ENCODE data around the gene THAP4.

THAP4 gene

GRCh38 chr2:241645915-241646645 is 9.1 kb upstream of the THAP4 start:
- Histone ChIP-seq H3K4me1 (ENCODE audit: control insufficient read depth, low read depth, low read length) (peaks cover 2% of the 10 kb centered on the region), H3K4me3 (ENCODE audit: low read length) (no peak overlapping the region), H3K9ac (ENCODE audit: low read length) (no peak overlapping the region), H3K27me3 (ENCODE audit: control insufficient read depth, insufficient read depth, low read length) (no peaks in the 10 kb centered on the region), H3K9me3 (ENCODE audit: control insufficient read depth, low read depth, low read length) (no peaks in the 10 kb centered on the region), H3K36me3 (ENCODE audit: control insufficient read depth, low read depth, low read length) (peaks cover under 1% of the 10 kb centered on the region), H3K27ac (ENCODE audit: low read length) (no peak overlapping the region)

DNA sequence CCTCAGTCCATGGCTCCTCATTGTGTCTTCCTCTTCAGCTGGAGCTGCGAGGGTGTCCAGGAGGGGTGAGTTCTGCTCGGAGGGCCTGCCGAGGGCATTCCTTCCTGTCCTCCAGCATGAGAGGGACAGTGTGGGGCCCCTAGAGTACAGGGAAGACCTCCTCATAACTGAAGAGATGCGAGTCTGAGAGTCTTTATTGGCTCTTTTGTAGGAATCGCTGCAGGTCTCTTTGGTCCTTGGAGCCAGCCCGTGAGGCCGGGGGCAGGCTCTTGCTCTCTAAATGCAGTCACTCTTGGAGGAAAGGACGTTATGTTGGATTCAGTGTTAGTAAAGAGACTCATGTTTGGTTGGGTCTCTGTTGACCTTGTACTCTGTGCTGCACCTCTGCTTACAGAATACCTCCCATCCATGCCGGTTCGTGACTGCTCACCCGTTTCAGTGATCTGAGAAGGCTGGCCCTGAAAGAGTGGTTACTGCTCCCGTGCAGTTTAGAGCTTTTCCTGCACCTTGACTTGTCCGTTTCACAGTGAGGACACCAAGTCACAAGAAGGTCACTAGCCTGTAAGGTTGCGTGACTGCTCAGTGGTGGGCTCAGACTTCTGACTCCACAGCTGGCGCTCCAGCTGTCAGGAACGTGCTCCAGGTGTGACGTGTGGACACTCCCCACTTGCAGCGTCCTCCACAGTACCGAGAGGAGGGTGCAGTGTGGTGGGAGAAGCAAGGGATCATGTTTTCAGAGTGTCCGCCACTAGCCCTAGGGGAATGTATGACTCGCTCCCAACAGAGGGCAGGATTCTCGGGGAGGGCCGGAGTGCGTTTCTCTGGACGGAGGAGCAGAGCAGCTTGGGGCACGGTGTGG is 8.3 kb upstream of the THAP4 start:
- Histone ChIP-seq H3K9me3 (ENCODE audit: control insufficient read depth, low read depth, low read length) (no peaks in the 10 kb centered on the region), H3K4me1 (ENCODE audit: control insufficient read depth, low read depth, low read length) (peaks cover 2% of the 10 kb centered on the region), H3K27me3 (ENCODE audit: control insufficient read depth, insufficient read depth, low read length) (no peaks in the 10 kb centered on the region), H3K9ac (ENCODE audit: low read length) (no peak overlapping the region), H3K4me3 (ENCODE audit: low read length) (no peak overlapping the region), H3K36me3 (ENCODE audit: control insufficient read depth, low read depth, low read length) (no peaks in the 10 kb centered on the region), H3K27ac (ENCODE audit: low read length) (no peak overlapping the region)

- H3K4me3 ChIP-seq (ENCODE audit: low read length) = no peak overlapping the region
- H3K9me3 ChIP-seq (ENCODE audit: control insufficient read depth, low read depth, low read length) = no peaks in the 10 kb centered on the region
- no peaks in the 10 kb centered on the region for H3K27me3 ChIP-seq (ENCODE audit: control insufficient read depth, insufficient read depth, low read length)
- no peak overlapping the region for H3K9ac ChIP-seq (ENCODE audit: low read length)
- no peak overlapping the region for H3K27ac ChIP-seq (ENCODE audit: low read length)
- H3K4me1 ChIP-seq (ENCODE audit: control insufficient read depth, low read depth, low read length) = peaks cover 6% of the 10 kb centered on the region
- H3K36me3 ChIP-seq (ENCODE audit: control insufficient read depth, low read depth, low read length) = peaks cover 4% of the 10 kb centered on the region
These were observed 4.7 kb upstream of the THAP4 start for GRCh38 chr2:241641631-241642030.

- Histone ChIP-seq H3K27me3 (ENCODE audit: control insufficient read depth, insufficient read depth, low read length) (no peaks in the 10 kb centered on the region), H3K4me1 (ENCODE audit: control insufficient read depth, low read depth, low read length) (peaks cover 8% of the 10 kb centered on the region), H3K9ac (ENCODE audit: low read length) (no peak overlapping the region), H3K36me3 (ENCODE audit: control insufficient read depth, low read depth, low read length) (peaks cover 4% of the 10 kb centered on the region), H3K9me3 (ENCODE audit: control insufficient read depth, low read depth, low read length) (no peaks in the 10 kb centered on the region), H3K4me3 (ENCODE audit: low read length) (no peak overlapping the region), H3K27ac (ENCODE audit: low read length) (no peak overlapping the region)
These were observed 3.3 kb upstream of the THAP4 start for GRCh38 chr2:241640165-241640795.

GRCh38 chr2:241639385-241639784 is 2.4 kb upstream of the THAP4 start:
- no peak overlapping the region for H3K9ac ChIP-seq (ENCODE audit: low read length)
- no peaks in the 10 kb centered on the region for H3K27me3 ChIP-seq (ENCODE audit: control insufficient read depth, insufficient read depth, low read length)
- no peak overlapping the region for H3K4me3 ChIP-seq (ENCODE audit: low read length)
- H3K4me1 ChIP-seq (ENCODE audit: control insufficient read depth, low read depth, low read length) = peaks cover 8% of the 10 kb centered on the region
- H3K36me3 ChIP-seq (ENCODE audit: control insufficient read depth, low read depth, low read length) = peaks cover 4% of the 10 kb centered on the region
- no peak overlapping the region for H3K27ac ChIP-seq (ENCODE audit: low read length)
- H3K9me3 ChIP-seq (ENCODE audit: control insufficient read depth, low read depth, low read length) = no peaks in the 10 kb centered on the region

DNA sequence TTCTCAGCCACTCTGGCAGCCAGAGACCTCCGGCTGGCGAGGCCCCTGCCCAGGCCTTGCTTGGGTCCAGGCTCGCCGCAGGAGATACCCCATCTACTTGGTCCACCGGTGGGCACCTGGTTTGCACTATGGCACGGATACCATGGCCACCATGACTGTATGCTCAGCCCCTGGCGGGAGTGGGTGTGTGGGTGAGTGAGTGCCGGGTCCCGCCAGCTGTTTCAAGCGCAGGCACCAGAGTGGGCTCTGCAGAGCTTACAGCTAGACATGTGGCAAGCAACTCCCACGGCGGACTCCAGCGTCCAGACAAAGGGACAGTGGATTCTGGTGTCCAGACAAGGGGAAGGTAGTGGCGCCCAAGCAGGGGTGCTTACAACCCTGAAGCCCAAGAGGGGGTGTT is 2.0 kb upstream of the THAP4 start:
- no peak overlapping the region for H3K9ac ChIP-seq (ENCODE audit: low read length)
- no peaks in the 10 kb centered on the region for H3K27me3 ChIP-seq (ENCODE audit: control insufficient read depth, insufficient read depth, low read length)
- no peak overlapping the region for H3K27ac ChIP-seq (ENCODE audit: low read length)
- H3K4me3 ChIP-seq (ENCODE audit: low read length) = peak overlapping the region; percentile 96
- H3K4me1 ChIP-seq (ENCODE audit: control insufficient read depth, low read depth, low read length) = peaks cover 8% of the 10 kb centered on the region
- peaks cover 4% of the 10 kb centered on the region for H3K36me3 ChIP-seq (ENCODE audit: control insufficient read depth, low read depth, low read length)
- H3K9me3 ChIP-seq (ENCODE audit: control insufficient read depth, low read depth, low read length) = no peaks in the 10 kb centered on the region

GRCh38 chr2:241637795-241638660 is 1.1 kb upstream of the THAP4 start:
- H3K27ac ChIP-seq (ENCODE audit: low read length) = no peak overlapping the region
- H3K9me3 ChIP-seq (ENCODE audit: control insufficient read depth, low read depth, low read length) = no peaks in the 10 kb centered on the region
- peaks cover 11% of the 10 kb centered on the region for H3K36me3 ChIP-seq (ENCODE audit: control insufficient read depth, low read depth, low read length)
- peak overlapping the region; percentile 85 for H3K9ac ChIP-seq (ENCODE audit: low read length)
- H3K4me3 ChIP-seq (ENCODE audit: low read length) = peak overlapping the region; percentile 96
- H3K4me1 ChIP-seq (ENCODE audit: control insufficient read depth, low read depth, low read length) = peaks cover 8% of the 10 kb centered on the region
- no peaks in the 10 kb centered on the region for H3K27me3 ChIP-seq (ENCODE audit: control insufficient read depth, insufficient read depth, low read length)

GRCh38 chr2:241636182-241637017 is 558 bp downstream of the THAP4 start:
- H3K27me3 ChIP-seq (ENCODE audit: control insufficient read depth, insufficient read depth, low read length) = no peaks in the 10 kb centered on the region
- no peak overlapping the region for H3K27ac ChIP-seq (ENCODE audit: low read length)
- H3K4me3 ChIP-seq (ENCODE audit: low read length) = peak overlapping the region; percentile 65
- peaks cover 28% of the 10 kb centered on the region for H3K36me3 ChIP-seq (ENCODE audit: control insufficient read depth, low read depth, low read length)
- peaks cover 6% of the 10 kb centered on the region for H3K4me1 ChIP-seq (ENCODE audit: control insufficient read depth, low read depth, low read length)
- peak overlapping the region; percentile 50 for H3K9ac ChIP-seq (ENCODE audit: low read length)
- no peaks in the 10 kb centered on the region for H3K9me3 ChIP-seq (ENCODE audit: control insufficient read depth, low read depth, low read length)

- Histone ChIP-seq H3K27ac (ENCODE audit: low read length) (no peak overlapping the region), H3K36me3 (ENCODE audit: control insufficient read depth, low read depth, low read length) (peaks cover 33% of the 10 kb centered on the region)
These were observed 1.2 kb downstream of the THAP4 start for GRCh38 chr2:241635756-241636155.

DNA sequence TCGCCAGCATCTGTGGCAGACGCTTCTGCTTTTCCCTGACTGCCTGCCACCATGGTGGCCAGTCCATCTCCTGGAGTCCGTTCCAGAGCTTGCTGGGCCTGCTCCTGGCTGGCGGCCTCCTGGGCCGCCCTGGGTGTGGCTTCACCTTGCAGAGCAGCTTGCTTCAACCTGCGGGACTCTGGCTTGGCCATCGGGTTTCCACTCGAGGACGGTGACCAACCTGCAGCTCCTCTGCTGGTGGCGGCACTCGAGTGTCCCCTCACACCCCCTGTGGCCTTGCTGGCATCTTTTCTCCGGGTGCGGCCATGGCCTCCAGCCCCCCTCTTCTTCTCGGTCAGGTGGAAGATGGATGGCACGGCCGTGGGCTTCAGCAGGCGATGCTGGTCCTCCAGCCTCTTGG is 3.4 kb downstream of the THAP4 start:
- Histone ChIP-seq H3K27ac (ENCODE audit: low read length) (no peak overlapping the region), H3K9me3 (ENCODE audit: control insufficient read depth, low read depth, low read length) (no peaks in the 10 kb centered on the region), H3K9ac (ENCODE audit: low read length) (no peak overlapping the region), H3K4me1 (ENCODE audit: control insufficient read depth, low read depth, low read length) (peaks cover 5% of the 10 kb centered on the region), H3K27me3 (ENCODE audit: control insufficient read depth, insufficient read depth, low read length) (no peaks in the 10 kb centered on the region), H3K4me3 (ENCODE audit: low read length) (no peak overlapping the region), H3K36me3 (ENCODE audit: control insufficient read depth, low read depth, low read length) (peaks cover 35% of the 10 kb centered on the region)

More at GRCh38 chr2:241635756-241636155, 1.2 kb downstream of the THAP4 start:
- Histone ChIP-seq H3K9me3 (ENCODE audit: control insufficient read depth, low read depth, low read length) (no peaks in the 10 kb centered on the region), H3K9ac (ENCODE audit: low read length) (peak overlapping the region; percentile 50), H3K27me3 (ENCODE audit: control insufficient read depth, insufficient read depth, low read length) (no peaks in the 10 kb centered on the region), H3K4me1 (ENCODE audit: control insufficient read depth, low read depth, low read length) (peaks cover 6% of the 10 kb centered on the region), H3K4me3 (ENCODE audit: low read length) (peak overlapping the region; percentile 65)
